T-helper 2 cell treated with Interferon-gamma antibody and Interleukin-4, amounts not matched to agents 5 μg/mL and 100 μg/mL, for 36 hours (primary cell): Measurements from ENCODE around the gene NCAPG2.
"Not testable (repeated sequence)": the region's sequence is repeated elsewhere in the genome, so short reads cannot be mapped to it uniquely, and the experiment has no call there.

Experiments
- DNase-seq: peaks from one replicate; pipeline ENCODE4 v3.0.0; 2021; ENCODE audit warnings: low spot score
- H3K27ac Mint-ChIP-seq: one replicate; pipeline ENCODE4 v1.8.0; 2021; ENCODE audit warnings: mild to moderate bottlenecking, mixed read lengths
- H3K27me3 Mint-ChIP-seq: one replicate; pipeline ENCODE4 v1.8.0; 2021; ENCODE audit warnings: low read depth, mixed read lengths
- H3K36me3 Mint-ChIP-seq: one replicate; pipeline ENCODE4 v1.8.0; 2021; ENCODE audit warnings: low read depth, mixed read lengths
- H3K4me1 Mint-ChIP-seq: one replicate; pipeline ENCODE4 v1.8.0; 2021; ENCODE audit warnings: low read depth, mixed read lengths
- H3K4me3 Mint-ChIP-seq: one replicate; pipeline ENCODE4 v1.8.0; 2022; ENCODE audit warnings: mild to moderate bottlenecking, moderate library complexity, mixed read lengths
- H3K9me3 Mint-ChIP-seq: one replicate; pipeline ENCODE4 v1.8.0; 2021; ENCODE audit warnings: mixed read lengths

The NCAPG2 gene

DNA sequence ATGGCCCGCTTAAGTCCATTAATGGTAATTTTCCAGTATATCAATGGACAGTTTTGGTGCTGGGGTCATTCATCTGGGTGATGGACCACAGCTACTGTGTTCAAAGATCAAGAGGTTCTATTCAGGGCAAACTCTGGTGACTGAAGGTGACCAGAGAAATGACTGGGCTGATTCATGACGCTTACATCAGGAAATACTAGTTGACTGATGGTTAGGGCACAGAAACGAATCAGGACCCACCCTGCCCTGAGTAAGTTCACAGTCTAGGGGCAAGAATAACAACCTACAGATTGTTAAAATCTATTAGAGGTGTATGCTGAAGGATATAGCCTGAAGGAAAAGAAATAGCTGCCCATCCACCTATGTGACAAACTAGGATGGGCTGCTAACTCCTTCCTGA is 9.5 kb downstream of the NCAPG2 start:
- H3K4me3 Mint-ChIP-seq: no peak overlapping the region
- H3K27ac Mint-ChIP-seq: peak overlapping the region; percentile 52
- no peaks in the 10 kb centered on the region for H3K9me3 Mint-ChIP-seq
- no peak for DNase-seq
- H3K27me3 Mint-ChIP-seq: no peaks in the 10 kb centered on the region
- H3K4me1 Mint-ChIP-seq: peaks cover 25% of the 10 kb centered on the region
- H3K36me3 Mint-ChIP-seq: peaks cover 62% of the 10 kb centered on the region

DNA sequence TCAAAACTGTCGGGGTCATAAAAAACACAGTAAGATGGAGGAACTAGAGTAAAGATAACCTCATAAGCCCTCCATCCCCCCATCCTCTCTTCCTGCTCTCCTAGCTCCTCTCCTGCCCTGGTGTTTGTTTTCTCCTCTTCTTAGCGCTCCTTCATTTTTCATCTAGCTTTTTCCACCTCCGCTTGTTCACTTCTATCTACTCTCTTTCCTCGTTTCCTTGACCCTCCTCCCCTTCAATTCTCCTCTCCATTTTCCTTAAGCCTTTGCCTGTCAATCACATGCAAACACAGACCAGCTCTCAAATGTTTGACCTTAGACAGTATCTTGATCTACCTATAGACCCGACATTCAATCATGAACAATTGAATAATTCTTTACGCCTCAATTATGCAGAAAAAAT is 10.0 kb downstream of the NCAPG2 start:
- Mint-ChIP-seq H3K4me1 (peaks cover 25% of the 10 kb centered on the region), H3K9me3 (no peaks in the 10 kb centered on the region), H3K27ac (peak overlapping the region; percentile 40), H3K4me3 (no peak overlapping the region), H3K36me3 (peaks cover 63% of the 10 kb centered on the region), H3K27me3 (no peaks in the 10 kb centered on the region)
- DNase-seq: no peak

DNA sequence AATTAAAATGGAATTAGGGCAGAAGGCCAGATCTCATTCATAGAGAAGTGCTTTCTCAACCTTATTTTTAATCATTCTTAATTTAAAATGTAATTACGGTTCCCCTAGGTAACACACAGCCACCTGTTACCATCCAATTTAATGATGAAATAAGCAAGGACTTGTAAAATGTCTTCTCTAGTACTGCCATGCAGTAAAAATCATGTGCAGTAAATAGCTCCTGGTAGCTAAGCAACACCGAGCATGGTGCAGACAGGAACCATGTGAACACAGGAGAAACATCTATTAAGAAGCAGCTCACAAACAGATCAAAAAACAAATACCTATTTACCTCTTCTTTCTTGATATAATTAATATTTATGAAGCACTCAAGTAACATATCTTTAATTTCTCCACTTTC is 15.1 kb downstream of the NCAPG2 start:
- H3K4me1 Mint-ChIP-seq: peaks cover 7% of the 10 kb centered on the region
- no peak overlapping the region for H3K4me3 Mint-ChIP-seq
- H3K36me3 Mint-ChIP-seq: peaks cover 49% of the 10 kb centered on the region

DNA sequence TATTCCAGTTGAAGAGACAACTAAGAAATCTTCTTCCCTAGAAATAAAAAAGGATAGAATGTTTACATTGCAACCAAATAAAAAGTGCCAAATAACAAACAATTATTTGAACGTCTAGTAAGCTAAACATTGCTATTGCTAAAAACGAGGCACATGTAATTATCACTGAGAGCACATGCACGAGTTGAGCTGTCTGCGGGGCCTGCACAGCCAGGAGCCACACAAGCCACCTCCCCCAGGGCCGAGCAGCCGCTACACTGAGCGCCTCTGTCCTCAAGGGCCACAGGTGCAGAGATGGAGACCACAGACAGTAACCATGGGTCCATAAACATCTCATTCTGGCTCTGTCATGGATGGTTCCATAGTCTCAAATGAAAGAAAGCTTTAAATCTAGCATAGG is 17.2 kb downstream of the NCAPG2 start:
- Mint-ChIP-seq H3K4me1 (peaks cover 8% of the 10 kb centered on the region), H3K36me3 (peaks cover 53% of the 10 kb centered on the region), H3K27me3 (no peaks in the 10 kb centered on the region), H3K4me3 (no peak overlapping the region), H3K9me3 (no peaks in the 10 kb centered on the region), H3K27ac (no peak overlapping the region)
- no peak for DNase-seq

More for the DNA sequence above, 15.1 kb downstream of the NCAPG2 start:
- DNase-seq: no peak
- Mint-ChIP-seq H3K9me3 (no peaks in the 10 kb centered on the region), H3K27ac (no peak overlapping the region), H3K27me3 (no peaks in the 10 kb centered on the region)

DNA sequence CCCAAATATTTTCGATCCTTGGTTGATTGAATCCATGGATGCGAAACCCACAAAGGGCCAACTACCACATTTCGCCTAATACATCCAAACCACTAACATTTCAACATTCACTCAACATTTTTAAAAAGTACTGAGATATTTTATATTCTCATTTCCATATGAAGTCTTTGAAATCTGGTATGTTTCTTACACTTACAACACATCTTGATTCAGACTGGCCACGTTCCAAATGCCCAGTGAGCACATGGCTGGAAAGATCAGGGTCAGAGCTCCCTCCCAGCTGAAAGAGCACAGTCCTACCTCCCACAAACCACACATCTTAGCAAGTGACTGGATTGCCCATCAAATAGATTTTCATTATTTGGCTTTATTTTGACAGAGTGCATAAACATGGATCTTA is 18.9 kb downstream of the NCAPG2 start:
- no peak overlapping the region for H3K27ac Mint-ChIP-seq
- H3K9me3 Mint-ChIP-seq: no peaks in the 10 kb centered on the region
- DNase-seq: no peak
- no peaks in the 10 kb centered on the region for H3K27me3 Mint-ChIP-seq
- H3K4me1 Mint-ChIP-seq: peaks cover 8% of the 10 kb centered on the region
- H3K4me3 Mint-ChIP-seq: no peak overlapping the region
- peaks cover 53% of the 10 kb centered on the region for H3K36me3 Mint-ChIP-seq

DNA sequence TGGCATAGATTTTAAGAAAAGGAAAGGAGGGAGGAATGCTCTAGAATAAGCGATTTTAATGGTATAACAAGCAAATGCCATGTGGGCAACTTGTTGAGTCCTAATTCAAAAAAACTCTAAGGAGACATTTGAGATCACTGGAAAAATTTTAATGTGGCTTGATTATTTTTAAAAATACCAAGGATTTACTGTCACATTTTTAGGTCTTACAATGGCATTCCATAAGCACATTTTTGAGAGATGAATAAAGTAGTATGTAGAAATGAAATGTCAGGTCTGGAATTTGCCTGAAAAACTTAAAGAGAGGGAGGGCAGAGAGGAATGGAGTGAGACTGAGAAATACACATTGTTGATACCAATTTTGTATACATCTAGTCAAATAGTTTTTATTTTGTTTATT is 20.3 kb downstream of the NCAPG2 start:
- peaks cover 11% of the 10 kb centered on the region for H3K4me1 Mint-ChIP-seq
- H3K9me3 Mint-ChIP-seq: no peaks in the 10 kb centered on the region
- no peaks in the 10 kb centered on the region for H3K27me3 Mint-ChIP-seq
- no peak for DNase-seq
- no peak overlapping the region for H3K4me3 Mint-ChIP-seq
- H3K27ac Mint-ChIP-seq: no peak overlapping the region
- H3K36me3 Mint-ChIP-seq: peaks cover 58% of the 10 kb centered on the region

DNA sequence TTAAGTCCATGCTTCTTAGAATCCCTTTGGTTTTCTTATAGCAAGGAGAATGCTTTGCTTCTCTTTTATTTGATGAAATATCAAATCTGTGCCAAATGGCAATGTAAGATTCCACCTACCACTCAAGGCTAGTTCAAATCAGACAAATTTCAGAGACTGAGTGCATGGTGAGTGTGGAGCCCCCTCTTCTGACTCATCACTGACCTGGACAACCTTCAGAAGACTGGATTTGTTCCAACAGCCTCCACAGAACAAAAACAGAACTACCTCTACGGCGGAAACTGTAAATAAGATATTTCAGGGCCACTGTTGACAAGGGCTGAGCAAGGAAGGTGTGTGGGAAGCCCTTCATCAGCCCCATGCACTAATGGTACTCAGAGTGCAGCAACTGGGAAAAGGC is 21.1 kb downstream of the NCAPG2 start:
- H3K36me3 Mint-ChIP-seq: peaks cover 58% of the 10 kb centered on the region
- H3K27me3 Mint-ChIP-seq: no peaks in the 10 kb centered on the region
- H3K27ac Mint-ChIP-seq: no peak overlapping the region
- peaks cover 11% of the 10 kb centered on the region for H3K4me1 Mint-ChIP-seq
- no peak for DNase-seq
- no peak overlapping the region for H3K4me3 Mint-ChIP-seq
- no peaks in the 10 kb centered on the region for H3K9me3 Mint-ChIP-seq

DNA sequence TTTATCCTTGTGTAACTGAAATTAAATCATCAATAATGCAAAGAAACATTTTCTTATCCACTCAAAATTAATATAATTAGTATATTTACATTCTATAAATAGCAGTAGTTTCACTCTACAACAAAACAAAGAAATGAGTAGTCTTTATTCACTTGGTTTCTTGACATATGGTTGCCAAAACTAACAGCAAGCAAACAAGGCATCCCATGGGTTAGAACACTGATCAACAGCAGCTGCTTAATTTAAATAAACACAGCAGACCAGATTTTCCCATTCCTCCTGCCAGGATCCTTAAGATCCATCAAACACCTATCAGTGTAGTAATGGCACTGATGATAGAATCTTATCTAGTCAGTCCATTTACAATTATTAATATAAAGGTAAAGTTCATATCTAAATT is 22.1 kb downstream of the NCAPG2 start:
- Mint-ChIP-seq H3K4me1 (peaks cover 10% of the 10 kb centered on the region), H3K36me3 (peaks cover 55% of the 10 kb centered on the region), H3K27ac (no peak overlapping the region), H3K4me3 (no peak overlapping the region), H3K9me3 (no peaks in the 10 kb centered on the region), H3K27me3 (no peaks in the 10 kb centered on the region)
- no peak for DNase-seq

DNA sequence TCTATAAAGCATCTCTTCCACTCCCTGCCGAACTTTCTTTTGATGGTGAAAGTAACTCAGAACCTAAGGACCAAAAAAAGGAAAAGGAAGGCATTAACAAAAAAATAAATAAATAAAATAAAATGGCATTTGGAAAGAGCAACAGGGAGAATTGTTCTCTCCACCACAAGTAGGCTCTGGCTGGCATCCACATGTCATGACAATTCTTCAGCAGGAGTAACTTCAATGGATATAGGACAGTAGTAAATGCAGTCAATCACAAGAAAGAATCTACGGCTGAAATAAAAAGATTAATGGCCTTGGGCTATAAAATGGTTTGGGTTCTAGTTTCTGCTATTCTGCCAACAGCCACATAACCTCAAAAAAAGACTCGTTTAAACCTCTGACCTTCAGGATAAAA is 23.9 kb downstream of the NCAPG2 start:
- H3K36me3 Mint-ChIP-seq: peaks cover 60% of the 10 kb centered on the region

DNA sequence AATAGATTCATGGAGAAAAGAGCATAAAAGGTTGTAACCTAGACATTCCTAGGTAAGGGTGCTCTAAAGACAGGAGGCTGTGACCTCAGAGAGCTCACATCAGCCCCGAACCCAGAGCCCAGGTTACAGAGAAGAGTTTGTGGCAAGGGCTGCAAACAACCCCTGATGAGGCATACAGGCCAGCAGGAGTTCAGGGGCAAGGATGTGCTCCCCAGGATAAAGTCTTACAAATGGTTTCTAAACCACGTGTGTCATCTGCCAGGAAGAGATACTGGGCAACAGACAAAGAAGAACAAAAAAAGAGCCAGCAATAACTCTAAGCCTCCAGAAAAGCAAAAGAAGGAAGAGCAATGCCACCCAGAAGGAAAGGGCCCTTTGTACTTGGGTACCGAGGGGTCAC is 27.7 kb downstream of the NCAPG2 start:
- no peak for DNase-seq
- Mint-ChIP-seq H3K36me3 (peaks cover 72% of the 10 kb centered on the region), H3K27me3 (no peaks in the 10 kb centered on the region), H3K9me3 (no peaks in the 10 kb centered on the region), H3K4me3 (no peak overlapping the region), H3K4me1 (peaks cover 16% of the 10 kb centered on the region), H3K27ac (peak overlapping the region; percentile 67)

More for the DNA sequence above, 23.9 kb downstream of the NCAPG2 start:
- Mint-ChIP-seq H3K9me3 (no peaks in the 10 kb centered on the region), H3K27ac (no peak overlapping the region), H3K27me3 (no peaks in the 10 kb centered on the region), H3K4me3 (no peak overlapping the region), H3K4me1 (peaks cover 15% of the 10 kb centered on the region)
- no peak for DNase-seq

DNA sequence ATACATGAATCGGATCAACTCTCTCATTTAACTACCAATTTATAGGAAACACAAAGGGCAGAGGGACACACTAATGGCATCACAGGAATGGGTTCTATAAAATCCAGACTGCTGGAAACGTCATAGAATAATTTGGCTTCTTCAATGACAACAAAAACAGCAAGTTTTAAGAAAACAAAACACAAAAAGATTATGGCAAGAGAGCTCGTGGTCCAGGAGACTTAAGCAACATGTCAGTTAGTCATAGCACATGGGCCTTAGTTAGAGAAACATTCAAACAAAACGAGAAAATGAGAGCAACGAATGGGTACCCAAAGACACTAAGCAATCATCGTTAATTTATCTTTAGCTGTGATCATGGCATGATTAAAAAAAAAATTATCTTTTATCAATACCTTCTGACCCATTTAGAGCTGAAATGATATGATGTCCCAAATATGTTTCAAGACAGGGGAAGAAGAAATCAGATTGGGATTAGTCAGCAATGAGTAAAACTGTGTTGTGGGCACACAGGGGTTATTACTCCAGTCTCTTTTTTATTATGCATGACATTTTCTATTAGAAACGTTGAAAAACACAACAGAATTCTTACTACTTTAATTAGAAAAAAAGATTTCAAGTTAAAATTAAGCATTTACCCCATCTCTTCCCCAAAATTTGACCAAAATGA is 28.3 kb downstream of the NCAPG2 start:
- no peaks in the 10 kb centered on the region for H3K27me3 Mint-ChIP-seq
- no peak overlapping the region for H3K27ac Mint-ChIP-seq
- no peak for DNase-seq
- no peaks in the 10 kb centered on the region for H3K9me3 Mint-ChIP-seq
- H3K4me3 Mint-ChIP-seq: no peak overlapping the region
- H3K36me3 Mint-ChIP-seq: peaks cover 75% of the 10 kb centered on the region
- peaks cover 16% of the 10 kb centered on the region for H3K4me1 Mint-ChIP-seq

DNA sequence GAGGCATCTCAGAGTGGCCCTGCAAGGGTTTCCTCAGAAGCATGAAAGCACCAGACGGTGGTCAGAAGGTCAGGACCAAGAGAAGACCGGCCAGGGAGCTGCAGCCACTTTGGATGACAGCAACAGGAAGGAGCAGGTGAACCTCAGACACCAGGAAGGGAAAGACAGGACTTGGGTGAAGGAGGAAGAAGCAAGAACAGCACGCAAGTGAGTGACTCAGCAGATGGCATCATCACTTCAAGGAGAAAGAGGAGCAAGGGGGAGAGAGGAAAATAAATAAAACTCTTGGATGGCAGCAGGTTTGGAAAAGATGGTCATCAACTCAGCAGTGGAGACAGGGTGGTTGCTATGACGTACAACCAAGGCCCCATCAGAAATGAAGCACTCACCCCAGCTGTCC is 31.6 kb downstream of the NCAPG2 start:
- Mint-ChIP-seq H3K27me3 (no peaks in the 10 kb centered on the region), H3K27ac (peak overlapping the region; percentile 37), H3K9me3 (no peaks in the 10 kb centered on the region), H3K4me3 (no peak overlapping the region), H3K4me1 (peaks cover 14% of the 10 kb centered on the region), H3K36me3 (peaks cover 69% of the 10 kb centered on the region)
- no peak for DNase-seq

DNA sequence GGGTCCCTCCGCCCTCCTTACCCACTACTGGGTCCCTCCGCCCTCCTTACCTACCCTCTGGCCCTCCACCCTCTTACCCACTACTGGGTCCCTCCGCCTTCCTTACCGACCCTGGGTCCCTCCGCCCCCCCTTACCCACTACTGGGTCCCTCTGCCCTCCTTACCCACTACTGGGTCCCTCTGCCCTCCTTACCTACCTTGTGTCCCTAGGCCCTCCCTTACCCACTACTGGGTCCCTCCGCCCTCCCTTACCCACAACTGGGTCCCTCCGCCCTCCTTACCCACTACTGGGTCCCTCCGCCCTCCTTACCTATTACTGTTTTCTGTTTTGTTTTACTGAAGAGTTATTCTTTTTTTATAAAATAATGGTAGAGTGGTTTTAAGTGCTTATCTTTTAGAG is 36.5 kb downstream of the NCAPG2 start:
- H3K4me1 Mint-ChIP-seq: peaks cover 15% of the 10 kb centered on the region
- H3K36me3 Mint-ChIP-seq: peaks cover 61% of the 10 kb centered on the region
- DNase-seq, H3K27me3 Mint-ChIP-seq, H3K27ac Mint-ChIP-seq, H3K9me3 Mint-ChIP-seq, H3K4me3 Mint-ChIP-seq: not testable (repeated sequence)

DNA sequence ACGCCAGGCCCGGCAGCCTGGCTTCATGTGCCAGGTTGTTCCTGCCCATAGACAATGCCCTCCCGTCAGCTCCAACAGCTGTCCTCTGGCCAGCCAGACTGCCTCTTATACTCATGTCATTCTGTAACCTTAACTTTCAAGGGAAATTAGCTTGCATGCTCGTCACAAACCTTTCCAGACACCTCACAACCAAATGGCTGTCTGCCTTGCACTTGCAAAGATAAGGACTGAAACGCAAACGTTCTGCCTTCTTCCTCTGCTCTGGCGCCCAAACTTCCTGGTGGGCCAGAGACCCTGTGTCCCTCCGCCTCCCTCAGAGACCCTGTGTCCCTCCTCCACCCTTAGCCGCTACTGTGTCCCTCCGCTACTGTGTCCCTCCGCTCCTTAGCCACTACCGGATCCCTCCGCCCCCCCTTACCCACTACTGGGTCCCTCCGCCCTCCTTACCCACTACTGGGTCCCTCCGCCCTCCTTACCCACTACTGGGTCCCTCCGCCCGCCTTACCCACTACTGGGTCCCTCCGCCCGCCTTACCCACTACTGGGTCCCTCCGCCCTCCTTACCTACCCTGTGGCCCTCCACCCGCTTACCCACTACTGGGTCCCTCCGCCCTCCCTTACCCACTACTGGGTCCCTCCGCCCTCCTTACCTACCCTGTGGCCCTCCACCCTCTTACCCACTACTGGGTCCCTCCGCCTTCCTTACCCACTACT is 37.5 kb downstream of the NCAPG2 start:
- DNase-seq, H3K4me3 Mint-ChIP-seq, H3K9me3 Mint-ChIP-seq, H3K27me3 Mint-ChIP-seq, H3K27ac Mint-ChIP-seq: not testable (repeated sequence)
- H3K4me1 Mint-ChIP-seq: peaks cover 18% of the 10 kb centered on the region
- H3K36me3 Mint-ChIP-seq: peaks cover 63% of the 10 kb centered on the region

DNA sequence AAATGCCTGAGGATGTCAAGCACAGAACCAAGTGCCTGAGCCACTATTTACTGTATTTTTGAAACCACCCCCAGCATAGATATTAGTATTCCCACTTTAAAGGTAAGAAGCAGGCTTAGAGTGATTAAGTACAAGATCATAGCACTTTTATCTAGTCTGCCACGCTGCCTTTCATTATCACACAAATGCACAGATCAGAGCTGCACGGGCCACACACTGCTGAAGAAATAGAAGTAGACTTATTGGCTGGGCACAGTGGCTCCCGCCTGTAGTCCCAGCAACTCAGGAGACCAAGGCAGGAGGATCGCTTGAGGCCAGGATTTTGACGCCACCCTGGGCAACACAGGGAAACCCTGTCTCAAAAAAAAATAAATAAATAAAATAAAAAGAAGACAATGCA is 38.2 kb downstream of the NCAPG2 start:
- Mint-ChIP-seq H3K4me1 (peaks cover 18% of the 10 kb centered on the region), H3K4me3 (no peak overlapping the region), H3K27me3 (no peaks in the 10 kb centered on the region), H3K27ac (no peak overlapping the region), H3K36me3 (peaks cover 61% of the 10 kb centered on the region), H3K9me3 (no peaks in the 10 kb centered on the region)
- no peak for DNase-seq
